GM23338 (cell line): ENCODE data around the gene JAG2. TPM values are rescaled to one million over a fixed set of nuclear protein-coding genes. Genes with fewer than 3 reads are reported as not detected.

Source experiments
- ATAC-seq: fragments of 200-7000 bp; cut with Tn5 transposase; 3 replicates; pipeline ENCODE4 v1.9.1; 2020
- DNase-seq: peaks from one replicate; pipeline ENCODE4 v3.0.0-alpha.2; 2015; ENCODE audit warnings: low spot score
- H2AFZ ChIP-seq: fragments of 200-600 bp; sonication (generic); 2 replicates; pipeline ENCODE4 v1.8.0; 2016; ENCODE audit warnings: antibody characterized with exemption, mild to moderate bottlenecking, moderate library complexity
- H3F3A ChIP-seq: fragments of 200-600 bp; sonication (generic); replicated peaks from 2 replicates; pipeline ENCODE4 v1.8.0; 2017; ENCODE audit warnings: antibody characterized with exemption, mixed run types, low read depth
- H3K27ac ChIP-seq: fragments of 200-600 bp; sonication (generic); 2 replicates; pipeline ENCODE4 v1.6.1; 2016; ENCODE audit warnings: low read depth
- H3K27me3 ChIP-seq: fragments of 200-600 bp; sonication (generic); 2 replicates; pipeline ENCODE4 v1.8.0; 2016; ENCODE audit warnings: mild to moderate bottlenecking, mixed run types, moderate library complexity; ENCODE audit not compliant: insufficient read depth
- H3K36me3 ChIP-seq: fragments of 200-600 bp; sonication (generic); 2 replicates; pipeline ENCODE4 v1.8.0; 2016; ENCODE audit warnings: mild to moderate bottlenecking; ENCODE audit not compliant: insufficient read depth
- H3K4me1 ChIP-seq: fragments of 200-600 bp; sonication (generic); 2 replicates; pipeline ENCODE4 v1.8.0; 2016; ENCODE audit warnings: mild to moderate bottlenecking, moderate library complexity; ENCODE audit not compliant: insufficient read depth
- H3K4me2 ChIP-seq: fragments of 200-600 bp; sonication (generic); 2 replicates; pipeline ENCODE4 v1.7.1; 2017; ENCODE audit warnings: mixed run types
- H3K4me3 ChIP-seq: fragments of 200-600 bp; sonication (generic); 2 replicates; pipeline ENCODE4 v1.6.1; 2016; ENCODE audit warnings: mixed run types
- H3K79me2 ChIP-seq: fragments of 200-600 bp; sonication (generic); replicated peaks from 2 replicates; pipeline ENCODE4 v1.8.0; 2017; ENCODE audit warnings: mild to moderate bottlenecking; ENCODE audit not compliant: insufficient read depth
- H3K9me2 ChIP-seq: fragments of 200-600 bp; sonication (generic); 2 replicates; pipeline ENCODE4 v1.8.0; 2017; ENCODE audit not compliant: insufficient read depth
- H4K20me1 ChIP-seq: fragments of 200-600 bp; sonication (generic); replicated peaks from 2 replicates; pipeline ENCODE4 v1.8.0; 2017; ENCODE audit warnings: mild to moderate bottlenecking; ENCODE audit not compliant: insufficient read depth
- H3K27ac Mint-ChIP-seq: 2 replicates; pipeline ENCODE4 v1.8.0; 2020; ENCODE audit warnings: inconsistent platforms, mild to moderate bottlenecking, moderate library complexity, mixed read lengths
- H3K27me3 Mint-ChIP-seq: 3 replicates; pipeline ENCODE4 v1.8.0; 2022; ENCODE audit warnings: low read depth, mild to moderate bottlenecking, moderate library complexity, mixed read lengths, inconsistent platforms; ENCODE audit not compliant: insufficient read depth, poor library complexity
- H3K36me3 Mint-ChIP-seq: 3 replicates; pipeline ENCODE4 v1.8.0; 2021; ENCODE audit warnings: low read depth, mild to moderate bottlenecking, inconsistent platforms, moderate library complexity, mixed read lengths
- H3K4me1 Mint-ChIP-seq: 3 replicates; pipeline ENCODE4 v1.8.0; 2020; ENCODE audit warnings: mild to moderate bottlenecking, inconsistent platforms, mixed read lengths
- H3K4me3 Mint-ChIP-seq: 3 replicates; pipeline ENCODE4 v1.8.0; 2021; ENCODE audit warnings: moderate library complexity, mild to moderate bottlenecking, inconsistent platforms, mixed read lengths
- H3K9me3 Mint-ChIP-seq: 3 replicates; pipeline ENCODE4 v1.8.0; 2020; ENCODE audit warnings: moderate library complexity, mild to moderate bottlenecking, inconsistent platforms, mixed read lengths
- CTCF ChIP-seq, 2 experiments: fragments of 200-600 bp in 1 of 2; sonication (generic) in 1 of 2; conservative IDR thresholded peaks; 2 replicates each; pipeline versions ENCODE4 v1.5.1 to v1.6.1; 2016 to 2017; ENCODE audit warnings: antibody characterized with exemption in 2 of 2, low read depth in 2 of 2, mild to moderate bottlenecking in 2 of 2, moderate library complexity in 1 of 2
- EZH2phosphoT487 ChIP-seq: fragments of 200-600 bp; sonication (generic); IDR thresholded peaks from one replicate; pipeline ENCODE4 v1.8.1; 2018; ENCODE audit warnings: antibody characterized with exemption; ENCODE audit not compliant: unreplicated experiment
- JUNB ChIP-seq: IDR thresholded peaks from one replicate; pipeline ENCODE4 v1.6.1; 2016; ENCODE audit warnings: antibody characterized with exemption; ENCODE audit not compliant: unreplicated experiment
- NANOG ChIP-seq: IDR thresholded peaks from 2 replicates; pipeline ENCODE4 v1.6.1; 2016; ENCODE audit warnings: antibody characterized with exemption, borderline replicate concordance
- POLR2AphosphoS5 ChIP-seq: IDR thresholded peaks from 2 replicates; pipeline ENCODE4 v1.6.1; 2016; ENCODE audit warnings: antibody characterized with exemption, low read depth
- REST ChIP-seq: IDR thresholded peaks from one replicate; pipeline ENCODE4 v1.6.1; 2018; ENCODE audit warnings: antibody characterized with exemption; ENCODE audit not compliant: unreplicated experiment
- STAT1 ChIP-seq: IDR thresholded peaks from one replicate; pipeline ENCODE4 v1.6.1; 2016; ENCODE audit warnings: antibody characterized with exemption; ENCODE audit not compliant: unreplicated experiment
- ZNF114 ChIP-seq: fragments of 250-450 bp; sonication (Bioruptor Pico); IDR thresholded peaks from 2 replicates; pipeline ENCODE4 v1.5.0; 2020; ENCODE audit warnings: mild to moderate bottlenecking, moderate library complexity
- ZNF331 ChIP-seq: fragments of 250-450 bp; sonication (Bioruptor Pico); IDR thresholded peaks from 2 replicates; pipeline ENCODE4 v1.5.0; 2020; ENCODE audit warnings: low read depth, mild to moderate bottlenecking, moderate library complexity
- polyA plus RNA-seq: library from polyadenylated mRNA; unstranded; fragments of >200 nt; fragmentation: Nextera tagmentation; extraction: Ambion mirVana; gene quantifications from 2 replicates; pipeline ENCODE4 v1.2.1, GENCODE V29; 2016
- total RNA-seq: library from RNA; depleted of rRNA; stranded (reverse); fragments of >200 nt; shearing (Covaris generic); gene quantifications from 2 replicates; pipeline ENCODE4 v1.2.3, GENCODE V29; 2014

The JAG2 gene
- total and polyA plus RNA-seq, 2 experiments from 2014 or later, result 1.9 to 10.3 TPM

- no peaks in the 10 kb centered on the region for H3K36me3 ChIP-seq
- no peaks in the 10 kb centered on the region for H3K4me1 ChIP-seq
- peaks cover 9% of the 10 kb centered on the region; the same call in 2 of the 3 replicates for H3K36me3 Mint-ChIP-seq
- peaks cover 14% of the 10 kb centered on the region for H3K9me3 Mint-ChIP-seq
- TF ChIP-seq REST (no peak), STAT1 (no peak), ZNF114 (CRISPR knock-in tag) (no peak), NANOG (no peak), ZNF331 (CRISPR knock-in tag) (no peak), POLR2AphosphoS5 (no peak), EZH2phosphoT487 (no peak)
- ATAC-seq, result no peak
- H2AFZ ChIP-seq, result no peak overlapping the region
- DNase-seq, result no peak
- peaks cover 4% of the 10 kb centered on the region for H3K27me3 Mint-ChIP-seq
- no peak overlapping the region for H3K4me2 ChIP-seq
- H3F3A ChIP-seq, result no peaks in the 10 kb centered on the region
- no peak overlapping the region for H3K4me3 ChIP-seq
- H3K27ac ChIP-seq, result no peak overlapping the region
- no peaks in the 10 kb centered on the region for H4K20me1 ChIP-seq
- no peaks in the 10 kb centered on the region for H3K27me3 ChIP-seq
- no peak overlapping the region for H3K27ac Mint-ChIP-seq
- H3K79me2 ChIP-seq, result no peaks in the 10 kb centered on the region
- no peaks in the 10 kb centered on the region for H3K4me1 Mint-ChIP-seq
- H3K4me3 Mint-ChIP-seq, result no peak overlapping the region
- no peaks in the 10 kb centered on the region for H3K9me2 ChIP-seq
These were observed 23.0 kb downstream of the JAG2 start for GRCh38 chr14:105145381-105146180.

- H3F3A ChIP-seq, result no peaks in the 10 kb centered on the region
- H3K27me3 ChIP-seq, result no peaks in the 10 kb centered on the region
- H3K36me3 ChIP-seq, result no peaks in the 10 kb centered on the region
- TF ChIP-seq CTCF (conservative IDR thresholded peaks at IDR 0.05; ENCODE audit: low read depth in 2 of 2), result peak; percentile 21 to 45; a peak in 3 of 4 replicates
- no peak for TF ChIP-seq JUNB
- no peak overlapping the region for H3K27ac ChIP-seq
- peak; percentile 64 for ATAC-seq
- Mint-ChIP-seq H3K27ac (no peak overlapping the region), H3K36me3 (peaks cover 9% of the 10 kb centered on the region; the same call in 2 of the 3 replicates), H3K4me1 (no peaks in the 10 kb centered on the region), H3K9me3 (peaks cover 19% of the 10 kb centered on the region), H3K4me3 (no peak overlapping the region), H3K27me3 (peaks cover 7% of the 10 kb centered on the region)
- H3K79me2 ChIP-seq, result no peaks in the 10 kb centered on the region
- H3K4me1 ChIP-seq, result no peaks in the 10 kb centered on the region
- DNase-seq, result no peak
- no peak overlapping the region for H2AFZ ChIP-seq
- H3K4me3 ChIP-seq, result no peak overlapping the region
- no peaks in the 10 kb centered on the region for H4K20me1 ChIP-seq
- H3K9me2 ChIP-seq, result no peaks in the 10 kb centered on the region
- H3K4me2 ChIP-seq, result no peak overlapping the region
These were observed 23.8 kb downstream of the JAG2 start for GRCh38 chr14:105144666-105145380.
